Neuronal stem cell (in vitro differentiated cells): ENCODE measurements around the gene ACYP2.
"Not testable (repeated sequence)": the region's sequence is repeated elsewhere in the genome, so short reads cannot be mapped to it uniquely, and the experiment has no call there.

Experiments used
- DNase-seq: peaks from one replicate; pipeline ENCODE4 v3.0.0-alpha.2; 2013; ENCODE audit warnings: low spot score
- H2AFZ ChIP-seq: one replicate; pipeline ENCODE4 v1.6.1; 2013; ENCODE audit warnings: mild to moderate bottlenecking, low read length, inconsistent platforms
- H2AK5ac ChIP-seq: 2 replicates; pipeline ENCODE4 v1.6.1; 2013; ENCODE audit warnings: low read depth, mild to moderate bottlenecking, inconsistent platforms, low read length, moderate library complexity, mixed read lengths
- H2BK120ac ChIP-seq: 2 replicates; pipeline ENCODE4 v1.6.1; 2013; ENCODE audit warnings: low read depth, mild to moderate bottlenecking, inconsistent platforms, low read length, moderate library complexity, mixed read lengths
- H2BK12ac ChIP-seq: one replicate; pipeline ENCODE4 v1.6.1; 2013; ENCODE audit warnings: low read length, inconsistent platforms
- H2BK15ac ChIP-seq: 2 replicates; pipeline ENCODE4 v1.6.1; 2013; ENCODE audit warnings: mild to moderate bottlenecking, low read length, inconsistent platforms, mixed read lengths
- H2BK5ac ChIP-seq: one replicate; pipeline ENCODE4 v1.6.1; 2013; ENCODE audit warnings: inconsistent platforms, mild to moderate bottlenecking, low read length, moderate library complexity
- H3K14ac ChIP-seq: one replicate; pipeline ENCODE4 v1.6.1; 2013; ENCODE audit warnings: low read length, inconsistent platforms
- H3K18ac ChIP-seq: 2 replicates; pipeline ENCODE4 v1.6.1; 2013; ENCODE audit warnings: low read length, inconsistent platforms
- H3K23ac ChIP-seq: 2 replicates; pipeline ENCODE4 v1.6.1; 2013; ENCODE audit warnings: low read depth, mild to moderate bottlenecking, mixed read lengths, low read length, inconsistent platforms; ENCODE audit not compliant: poor library complexity
- H3K27ac ChIP-seq: replicated peaks from 3 replicates; pipeline ENCODE4 v1.5.1; 2013; ENCODE audit warnings: low read length, inconsistent platforms
- H3K27me3 ChIP-seq, 3 experiments: 2 replicates each; pipeline ENCODE4 v1.6.1; 2013; ENCODE audit warnings: low read length in 3 of 3, mild to moderate bottlenecking in 2 of 3, inconsistent platforms in 1 of 3, low read depth in 1 of 3, mixed read lengths in 1 of 3, moderate library complexity in 1 of 3; ENCODE audit not compliant: control insufficient read depth in 3 of 3, insufficient read depth in 3 of 3
- H3K36me3 ChIP-seq, 2 donors: replicated peaks in 1 of 2; 2 replicates each; pipeline ENCODE4 v1.6.1; 2013; ENCODE audit warnings: low read length in 2 of 2; ENCODE audit not compliant: control insufficient read depth in 2 of 2, insufficient read depth in 2 of 2
- H3K4ac ChIP-seq: 2 replicates; pipeline ENCODE4 v1.6.1; 2013; ENCODE audit warnings: inconsistent platforms, mild to moderate bottlenecking, low read length, moderate library complexity
- H3K4me1 ChIP-seq, 2 donors: 1 replicate in 1 of 2; 2 replicates in 1 of 2; pipeline ENCODE4 v1.6.1; 2013; ENCODE audit warnings: low read length in 2 of 2, low read depth in 1 of 2; ENCODE audit not compliant: control insufficient read depth in 2 of 2, insufficient read depth in 1 of 2
- H3K4me2 ChIP-seq: one replicate; pipeline ENCODE4 v1.6.1; 2013; ENCODE audit warnings: mild to moderate bottlenecking, low read length, inconsistent platforms; ENCODE audit not compliant: insufficient read depth, poor library complexity, severe bottlenecking
- H3K4me3 ChIP-seq, 2 donors: 2 replicates each; pipeline ENCODE4 v1.5.1; 2013; ENCODE audit warnings: low read length in 2 of 2, mild to moderate bottlenecking in 2 of 2, inconsistent platforms in 1 of 2, moderate library complexity in 1 of 2
- H3K79me1 ChIP-seq: one replicate; pipeline ENCODE4 v1.6.1; 2013; ENCODE audit warnings: low read depth, mild to moderate bottlenecking, inconsistent platforms, low read length, moderate library complexity
- H3K9ac ChIP-seq: one replicate; pipeline ENCODE4 v1.6.1; 2013; ENCODE audit warnings: mild to moderate bottlenecking, low read depth, low read length, inconsistent platforms; ENCODE audit not compliant: poor library complexity
- H3K9me3 ChIP-seq, 2 donors: replicated peaks in 1 of 2; 2 replicates each; pipeline versions ENCODE3 to v1.6.1; 2013; ENCODE audit warnings: low read length in 2 of 2, mild to moderate bottlenecking in 2 of 2, inconsistent platforms in 1 of 2, low read depth in 1 of 2, mixed read lengths in 1 of 2, moderate library complexity in 1 of 2; ENCODE audit not compliant: control insufficient read depth in 2 of 2, insufficient read depth in 1 of 2
- H4K8ac ChIP-seq: one replicate; pipeline ENCODE4 v1.6.1; 2013; ENCODE audit warnings: low read depth, mild to moderate bottlenecking, inconsistent platforms, low read length, moderate library complexity
- H4K91ac ChIP-seq: one replicate; pipeline ENCODE4 v1.6.1; 2013; ENCODE audit warnings: low read length, low read depth, mild to moderate bottlenecking, inconsistent platforms; ENCODE audit not compliant: poor library complexity
- whole genome bisulfite sequencing, 2 donors: extraction: QIAGEN DNeasy Blood & Tissue Kit; methylation state at CpG; one replicate each; pipeline ENCODE4 v1.1.7; 2013; ENCODE audit warnings: missing lambda C conversion rate in 2 of 2, mixed read lengths in 1 of 2; ENCODE audit not compliant: insufficient read length in 2 of 2, insufficient replicate concordance in 1 of 2; ENCODE audit errors: extremely low coverage in 2 of 2; 5-methylcytosine and 5-hydroxymethylcytosine counted together

Gene ACYP2

GRCh38 chr2:54265081-54265480 lies 149.7 kb downstream of the ACYP2 start:
- H2BK5ac ChIP-seq, H3K9ac ChIP-seq, H3K4me3 ChIP-seq, H2BK12ac ChIP-seq, DNase-seq, H3K9me3 ChIP-seq, H4K91ac ChIP-seq, H3K4me2 ChIP-seq, H3K4me1 ChIP-seq, H2BK120ac ChIP-seq, H3K79me1 ChIP-seq, H3K18ac ChIP-seq, H3K14ac ChIP-seq, H3K23ac ChIP-seq, H3K4ac ChIP-seq, H2AK5ac ChIP-seq, H4K8ac ChIP-seq, H3K36me3 ChIP-seq, H2BK15ac ChIP-seq, H2AFZ ChIP-seq, H3K27ac ChIP-seq, H3K27me3 ChIP-seq: not testable (repeated sequence)
- WGBS, 2 donors, result no CpG with 5 or more reads among the region's 1 CpG

GRCh38 chr2:54267577-54267976 lies 152.2 kb downstream of the ACYP2 start:
- no peaks in the 10 kb centered on the region for H3K36me3 ChIP-seq
- H2AK5ac ChIP-seq, result no peak overlapping the region
- no peak overlapping the region for H4K91ac ChIP-seq
- H3K23ac ChIP-seq, result no peak overlapping the region
- no peaks in the 10 kb centered on the region for H3K27me3 ChIP-seq
- no peak overlapping the region for H3K4ac ChIP-seq
- no peak overlapping the region for H2BK12ac ChIP-seq
- no peak overlapping the region for H2AFZ ChIP-seq
- no peak overlapping the region for H3K4me2 ChIP-seq
- H3K79me1 ChIP-seq, result peaks cover 1% of the 10 kb centered on the region
- H3K9ac ChIP-seq, result no peak overlapping the region
- no CpG with 5 or more reads among the region's 1 CpG for WGBS, 2 donors
- no peaks in the 10 kb centered on the region for H3K4me1 ChIP-seq
- no peak overlapping the region for H3K4me3 ChIP-seq
- H3K18ac ChIP-seq, result no peak overlapping the region
- no peak overlapping the region for H4K8ac ChIP-seq
- H3K14ac ChIP-seq, result no peak overlapping the region
- no peak overlapping the region for H3K27ac ChIP-seq
- no peak for DNase-seq
- no peaks in the 10 kb centered on the region for H3K9me3 ChIP-seq
- H2BK5ac ChIP-seq, result no peak overlapping the region
- H2BK120ac ChIP-seq, result no peak overlapping the region
- H2BK15ac ChIP-seq, result no peak overlapping the region

- Histone ChIP-seq H3K18ac (no peak overlapping the region), H3K9ac (no peak overlapping the region), H3K27ac (no peak overlapping the region), H2BK12ac (no peak overlapping the region), H3K14ac (no peak overlapping the region), H2BK5ac (no peak overlapping the region), H2BK15ac (no peak overlapping the region), H4K91ac (no peak overlapping the region), H3K79me1 (no peaks in the 10 kb centered on the region), H3K9me3 (no peaks in the 10 kb centered on the region), H3K4ac (no peak overlapping the region), H2AK5ac (no peak overlapping the region), H2AFZ (no peak overlapping the region), H3K36me3 (no peaks in the 10 kb centered on the region), H3K4me3 (no peak overlapping the region), H3K23ac (no peak overlapping the region), H4K8ac (no peak overlapping the region), H3K27me3 (no peaks in the 10 kb centered on the region), H3K4me2 (no peak overlapping the region), H2BK120ac (no peak overlapping the region), H3K4me1 (no peaks in the 10 kb centered on the region)
- WGBS, 2 donors, result no CpG with 5 or more reads among the region's 4 CpGs
- no peak for DNase-seq
Measured at GRCh38 chr2:54271189-54271588, 155.8 kb downstream of the ACYP2 start.

- Histone ChIP-seq H4K8ac (no peak overlapping the region), H3K9ac (no peak overlapping the region), H2BK12ac (no peak overlapping the region), H2AFZ (no peak overlapping the region), H3K4me1 (no peaks in the 10 kb centered on the region), H2BK5ac (no peak overlapping the region), H2BK15ac (no peak overlapping the region), H3K79me1 (no peaks in the 10 kb centered on the region), H2AK5ac (no peak overlapping the region), H3K9me3 (no peaks in the 10 kb centered on the region), H3K27me3 (no peaks in the 10 kb centered on the region), H2BK120ac (no peak overlapping the region), H3K4me3 (no peak overlapping the region), H3K23ac (no peak overlapping the region), H3K4me2 (no peak overlapping the region), H3K36me3 (no peaks in the 10 kb centered on the region), H3K18ac (no peak overlapping the region), H3K14ac (no peak overlapping the region), H3K4ac (no peak overlapping the region), H3K27ac (no peak overlapping the region), H4K91ac (no peak overlapping the region)
- no CpG with 5 or more reads among the region's 6 CpGs for WGBS, 2 donors
- no peak for DNase-seq
Measured at GRCh38 chr2:54271843-54272627, 156.6 kb downstream of the ACYP2 start.
